ENCODE data around the gene GPC4. TPM values are rescaled to one million over a fixed set of nuclear protein-coding genes. Genes with fewer than 3 reads are reported as not detected.

Gene GPC4
- 49.1 TPM for total RNA-seq

DNA sequence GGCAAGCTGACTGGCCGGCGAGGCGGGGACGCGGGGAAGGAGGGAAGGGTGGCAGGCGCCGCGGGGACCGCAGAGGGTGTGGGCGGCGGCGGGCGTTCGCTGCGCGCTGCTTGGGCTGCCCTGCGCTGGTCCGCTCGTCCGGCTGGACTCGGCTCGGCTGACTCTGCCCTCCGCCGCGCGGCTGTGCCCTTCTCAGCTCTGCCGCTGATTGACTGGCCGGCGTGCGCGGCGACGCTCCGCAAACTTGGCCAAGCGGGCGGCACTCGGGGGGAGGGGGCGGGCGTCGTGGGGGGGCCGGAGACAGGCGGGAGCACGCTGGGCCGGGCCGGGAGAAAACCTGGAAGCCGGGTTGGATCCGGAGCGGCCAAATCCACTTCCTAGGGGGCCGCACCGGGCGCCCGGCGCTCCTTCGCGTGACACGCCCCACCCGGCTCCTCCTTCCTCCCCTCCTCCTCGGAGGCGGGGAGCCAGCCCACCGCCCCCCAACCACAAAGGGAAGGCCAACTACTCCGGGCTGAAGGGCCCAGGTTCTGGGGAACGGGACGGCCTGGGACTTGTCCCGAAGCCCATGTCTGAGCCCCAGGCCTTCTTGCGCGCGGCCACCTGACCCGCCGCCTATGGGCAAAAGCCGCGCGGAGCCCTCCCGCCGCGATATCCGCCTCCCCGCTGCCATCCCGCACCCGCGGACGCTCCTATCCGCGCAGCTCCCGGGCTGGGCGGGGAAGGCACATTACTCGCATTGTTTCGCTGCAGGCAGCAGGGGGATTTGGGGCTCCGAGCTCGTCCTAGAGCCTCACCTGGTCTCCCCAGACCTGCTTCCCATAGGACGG is at the start of gene GPC4:
Gene GPC4 (minus strand): TSS at position 214 of the 830 bp plus-strand sequence. CDS start 524 bp downstream, outside the sequence.
- peak within 1 kb of the TSS; percentile 80 for H3K27ac ChIP-seq (ENCODE audit: low read depth, low read length)
- no peaks in the 10 kb centered on the region for H3K36me3 ChIP-seq (ENCODE audit: control insufficient read depth in 3 of 3, insufficient read depth in 3 of 3, low read length in 3 of 3)
- no peaks in the 10 kb centered on the region for H3K9me3 ChIP-seq (ENCODE audit: control insufficient read depth in 3 of 3, low read length in 3 of 3)
- H3K27me3 ChIP-seq (ENCODE audit: control insufficient read depth in 3 of 3, insufficient read depth in 3 of 3, low read length in 3 of 3) = peaks cover 0 to 2% (median 0%) of the 10 kb centered on the region in 3 donors
- H3K9ac ChIP-seq (ENCODE audit: low read depth in 1 of 3, low read length in 3 of 3) = peak within 1 kb of the TSS; percentile 74 to 83 (median 77)
- H3K4me3 ChIP-seq (ENCODE audit: low read length in 3 of 3) = peak within 1 kb of the TSS; percentile 73 to 80 (median 75)
- peaks cover 7 to 14% (median 8%) of the 10 kb centered on the region in 3 donors for H3K4me1 ChIP-seq (ENCODE audit: control insufficient read depth in 3 of 3, insufficient read depth in 3 of 3, low read length in 3 of 3)

GRCh38 chrX:133461231-133461630 is 45.9 kb upstream of the GPC4 start:
- Histone ChIP-seq H3K4me1 (ENCODE audit: control insufficient read depth in 3 of 3, insufficient read depth in 3 of 3, low read length in 3 of 3) (no peaks in the 10 kb centered on the region), H3K4me3 (ENCODE audit: low read length in 3 of 3) (no peak overlapping the region), H3K9ac (ENCODE audit: low read depth in 1 of 3, low read length in 3 of 3) (no peak overlapping the region), H3K27me3 (ENCODE audit: control insufficient read depth in 3 of 3, insufficient read depth in 3 of 3, low read length in 3 of 3) (no peaks in the 10 kb centered on the region), H3K27ac (ENCODE audit: low read depth, low read length) (no peak overlapping the region), H3K36me3 (ENCODE audit: control insufficient read depth in 3 of 3, insufficient read depth in 3 of 3, low read length in 3 of 3) (no peaks in the 10 kb centered on the region), H3K9me3 (ENCODE audit: control insufficient read depth in 3 of 3, low read length in 3 of 3) (no peaks in the 10 kb centered on the region)

DNA sequence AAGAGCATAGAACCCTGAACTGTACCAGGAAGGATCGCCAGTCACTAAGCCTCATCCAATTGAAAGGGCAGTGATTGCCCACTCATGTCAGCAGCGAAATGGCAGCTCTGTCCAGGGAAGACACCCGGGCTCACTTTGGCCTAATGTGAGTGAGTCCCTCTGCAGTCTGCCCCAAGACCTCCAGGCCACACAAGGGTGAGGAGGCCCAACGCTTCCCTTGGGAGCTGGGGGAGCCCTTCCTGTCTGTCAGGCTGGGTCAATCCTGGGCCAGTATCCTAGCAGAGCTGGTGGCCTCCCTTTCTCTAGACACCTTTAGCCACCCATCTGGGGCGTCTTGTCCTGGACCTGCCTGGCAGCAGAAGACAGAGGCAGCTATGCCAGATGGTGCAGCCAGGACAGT is 39.6 kb upstream of the GPC4 start:
- H3K4me1 ChIP-seq (ENCODE audit: control insufficient read depth in 3 of 3, insufficient read depth in 3 of 3, low read length in 3 of 3) = no peaks in the 10 kb centered on the region
- no peak overlapping the region for H3K27ac ChIP-seq (ENCODE audit: low read depth, low read length)
- no peaks in the 10 kb centered on the region for H3K36me3 ChIP-seq (ENCODE audit: control insufficient read depth in 3 of 3, insufficient read depth in 3 of 3, low read length in 3 of 3)
- no peaks in the 10 kb centered on the region for H3K9me3 ChIP-seq (ENCODE audit: control insufficient read depth in 3 of 3, low read length in 3 of 3)
- H3K9ac ChIP-seq (ENCODE audit: low read depth in 1 of 3, low read length in 3 of 3) = no peak overlapping the region
- no peak overlapping the region for H3K4me3 ChIP-seq (ENCODE audit: low read length in 3 of 3)
- H3K27me3 ChIP-seq (ENCODE audit: control insufficient read depth in 3 of 3, insufficient read depth in 3 of 3, low read length in 3 of 3) = no peaks in the 10 kb centered on the region

DNA sequence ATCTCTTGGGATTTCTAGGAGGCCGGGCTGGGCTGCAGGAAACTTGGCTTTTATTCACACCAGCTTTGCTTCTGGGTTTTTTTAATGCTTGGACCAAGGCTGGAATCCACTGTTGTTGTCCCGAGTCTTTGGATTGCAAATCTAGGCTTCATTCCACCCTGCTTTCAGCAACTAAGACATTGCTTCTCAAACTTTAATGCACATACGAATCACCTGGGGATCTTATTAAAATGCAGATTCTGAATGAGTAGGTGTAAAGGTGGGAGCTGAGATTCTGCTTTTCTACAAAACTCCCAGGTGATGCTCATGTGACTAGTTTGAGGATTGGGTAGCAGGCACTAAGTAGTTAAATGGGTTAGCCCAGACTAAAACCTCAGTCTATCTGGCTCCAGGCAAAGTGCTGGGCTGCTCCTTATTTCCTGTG is 39.2 kb upstream of the GPC4 start:
- Histone ChIP-seq H3K9ac (ENCODE audit: low read depth in 1 of 3, low read length in 3 of 3) (no peak overlapping the region), H3K4me3 (ENCODE audit: low read length in 3 of 3) (no peak overlapping the region), H3K9me3 (ENCODE audit: control insufficient read depth in 3 of 3, low read length in 3 of 3) (no peaks in the 10 kb centered on the region), H3K36me3 (ENCODE audit: control insufficient read depth in 3 of 3, insufficient read depth in 3 of 3, low read length in 3 of 3) (no peaks in the 10 kb centered on the region), H3K27me3 (ENCODE audit: control insufficient read depth in 3 of 3, insufficient read depth in 3 of 3, low read length in 3 of 3) (no peaks in the 10 kb centered on the region), H3K27ac (ENCODE audit: low read depth, low read length) (no peak overlapping the region), H3K4me1 (ENCODE audit: control insufficient read depth in 3 of 3, insufficient read depth in 3 of 3, low read length in 3 of 3) (no peaks in the 10 kb centered on the region)

DNA sequence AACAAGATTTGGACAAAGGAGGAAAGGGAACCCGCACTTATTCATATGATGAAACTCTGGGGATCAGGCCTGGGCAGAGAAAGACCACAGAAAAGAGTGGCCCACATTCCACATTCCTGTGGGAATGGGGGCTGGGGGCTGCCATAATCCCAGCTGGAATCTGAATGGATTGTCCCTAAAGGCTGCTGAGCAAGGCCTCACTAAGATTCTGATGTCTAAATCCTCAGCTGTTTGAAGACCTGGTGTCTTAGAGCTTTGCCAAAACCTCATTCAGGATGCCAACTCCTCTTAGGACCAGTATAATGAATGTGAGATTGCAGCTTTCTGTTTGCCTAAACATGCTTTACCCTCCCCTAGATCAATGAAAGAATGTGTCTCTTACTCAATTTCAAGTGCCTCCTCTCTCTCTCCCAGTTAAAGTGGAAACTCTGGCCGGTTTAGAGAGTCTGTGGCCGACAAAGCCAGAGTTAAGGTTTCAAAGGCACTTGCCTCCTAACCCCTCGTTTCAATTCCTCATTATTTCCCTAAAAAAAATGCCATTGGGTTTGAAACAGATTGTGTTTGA is 33.3 kb upstream of the GPC4 start:
- Histone ChIP-seq H3K4me3 (ENCODE audit: low read length in 3 of 3) (no peak overlapping the region), H3K9ac (ENCODE audit: low read depth in 1 of 3, low read length in 3 of 3) (no peak overlapping the region), H3K9me3 (ENCODE audit: control insufficient read depth in 3 of 3, low read length in 3 of 3) (no peaks in the 10 kb centered on the region), H3K27me3 (ENCODE audit: control insufficient read depth in 3 of 3, insufficient read depth in 3 of 3, low read length in 3 of 3) (no peaks in the 10 kb centered on the region), H3K27ac (ENCODE audit: low read depth, low read length) (no peak overlapping the region), H3K36me3 (ENCODE audit: control insufficient read depth in 3 of 3, insufficient read depth in 3 of 3, low read length in 3 of 3) (no peaks in the 10 kb centered on the region), H3K4me1 (ENCODE audit: control insufficient read depth in 3 of 3, insufficient read depth in 3 of 3, low read length in 3 of 3) (peaks cover 0 to 6% (median 0%) of the 10 kb centered on the region in 3 donors)

GRCh38 chrX:133444952-133445831 is 29.9 kb upstream of the GPC4 start:
- peaks cover 0 to 6% (median 0%) of the 10 kb centered on the region in 3 donors for H3K4me1 ChIP-seq (ENCODE audit: control insufficient read depth in 3 of 3, insufficient read depth in 3 of 3, low read length in 3 of 3)
- H3K9me3 ChIP-seq (ENCODE audit: control insufficient read depth in 3 of 3, low read length in 3 of 3) = no peaks in the 10 kb centered on the region
- no peaks in the 10 kb centered on the region for H3K36me3 ChIP-seq (ENCODE audit: control insufficient read depth in 3 of 3, insufficient read depth in 3 of 3, low read length in 3 of 3)
- no peak overlapping the region for H3K27ac ChIP-seq (ENCODE audit: low read depth, low read length)
- H3K27me3 ChIP-seq (ENCODE audit: control insufficient read depth in 3 of 3, insufficient read depth in 3 of 3, low read length in 3 of 3) = peaks cover 0 to 6% (median 0%) of the 10 kb centered on the region in 3 donors
- H3K4me3 ChIP-seq (ENCODE audit: low read length in 3 of 3) = peak overlapping the region; percentile 54 to 64 (median 55)
- H3K9ac ChIP-seq (ENCODE audit: low read depth in 1 of 3, low read length in 3 of 3) = peak overlapping the region in 2 of 3 donors; percentile 57 to 70

DNA sequence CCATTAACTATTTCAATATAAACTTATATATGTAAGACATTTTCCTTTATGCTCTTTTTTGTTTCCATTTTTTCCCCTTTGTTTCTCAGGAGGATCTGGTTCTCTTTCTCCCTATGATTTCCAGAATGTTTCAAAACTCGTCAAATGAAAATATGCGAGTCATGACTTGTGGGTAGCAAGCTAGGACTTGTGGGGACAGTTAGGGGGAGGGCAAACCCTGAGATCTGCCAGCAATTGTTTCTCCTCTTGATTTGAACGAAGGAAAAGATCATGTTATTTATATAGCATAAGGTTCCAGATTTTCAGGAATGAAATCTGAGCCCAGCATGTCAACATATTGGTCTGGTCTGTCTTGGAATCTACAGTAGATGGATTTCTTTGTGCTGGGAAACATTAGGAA is 28.9 kb upstream of the GPC4 start:
- no peak overlapping the region for H3K27ac ChIP-seq (ENCODE audit: low read depth, low read length)
- no peak overlapping the region for H3K4me3 ChIP-seq (ENCODE audit: low read length in 3 of 3)
- H3K9me3 ChIP-seq (ENCODE audit: control insufficient read depth in 3 of 3, low read length in 3 of 3) = no peaks in the 10 kb centered on the region
- no peak overlapping the region for H3K9ac ChIP-seq (ENCODE audit: low read depth in 1 of 3, low read length in 3 of 3)
- H3K4me1 ChIP-seq (ENCODE audit: control insufficient read depth in 3 of 3, insufficient read depth in 3 of 3, low read length in 3 of 3) = peaks cover 0 to 6% (median 0%) of the 10 kb centered on the region in 3 donors
- peaks cover 0 to 6% (median 0%) of the 10 kb centered on the region in 3 donors for H3K27me3 ChIP-seq (ENCODE audit: control insufficient read depth in 3 of 3, insufficient read depth in 3 of 3, low read length in 3 of 3)
- H3K36me3 ChIP-seq (ENCODE audit: control insufficient read depth in 3 of 3, insufficient read depth in 3 of 3, low read length in 3 of 3) = no peaks in the 10 kb centered on the region

DNA sequence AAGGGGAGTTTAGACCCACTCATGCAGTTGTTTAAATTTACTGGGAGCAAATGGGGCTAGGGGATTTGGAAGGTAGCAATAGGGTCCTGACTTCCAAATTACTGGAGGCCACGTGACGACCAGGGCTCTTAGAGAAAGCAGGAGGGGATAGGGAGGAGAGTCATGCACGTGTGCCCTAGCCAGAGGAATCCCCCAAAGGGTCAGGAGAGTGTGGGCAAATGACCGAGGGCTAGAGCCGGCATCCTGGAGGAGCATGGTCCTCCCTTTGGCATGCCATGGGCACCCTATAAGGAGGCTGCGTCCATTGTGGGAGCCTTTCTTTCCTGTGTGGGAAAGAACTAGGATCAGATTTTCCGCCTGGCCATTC is 25.5 kb upstream of the GPC4 start:
- no peaks in the 10 kb centered on the region for H3K36me3 ChIP-seq (ENCODE audit: control insufficient read depth in 3 of 3, insufficient read depth in 3 of 3, low read length in 3 of 3)
- no peaks in the 10 kb centered on the region for H3K9me3 ChIP-seq (ENCODE audit: control insufficient read depth in 3 of 3, low read length in 3 of 3)
- H3K4me1 ChIP-seq (ENCODE audit: control insufficient read depth in 3 of 3, insufficient read depth in 3 of 3, low read length in 3 of 3) = peaks cover 0 to 6% (median 0%) of the 10 kb centered on the region in 3 donors
- no peak overlapping the region for H3K9ac ChIP-seq (ENCODE audit: low read depth in 1 of 3, low read length in 3 of 3)
- H3K27ac ChIP-seq (ENCODE audit: low read depth, low read length) = no peak overlapping the region
- H3K27me3 ChIP-seq (ENCODE audit: control insufficient read depth in 3 of 3, insufficient read depth in 3 of 3, low read length in 3 of 3) = peaks cover 0 to 6% (median 0%) of the 10 kb centered on the region in 3 donors
- H3K4me3 ChIP-seq (ENCODE audit: low read length in 3 of 3) = no peak overlapping the region

- Histone ChIP-seq H3K4me1 (ENCODE audit: control insufficient read depth in 3 of 3, insufficient read depth in 3 of 3, low read length in 3 of 3) (peaks cover 0 to 2% (median 0%) of the 10 kb centered on the region in 3 donors), H3K36me3 (ENCODE audit: control insufficient read depth in 3 of 3, insufficient read depth in 3 of 3, low read length in 3 of 3) (no peaks in the 10 kb centered on the region), H3K27ac (ENCODE audit: low read depth, low read length) (no peak overlapping the region), H3K4me3 (ENCODE audit: low read length in 3 of 3) (no peak overlapping the region), H3K9ac (ENCODE audit: low read depth in 1 of 3, low read length in 3 of 3) (no peak overlapping the region), H3K27me3 (ENCODE audit: control insufficient read depth in 3 of 3, insufficient read depth in 3 of 3, low read length in 3 of 3) (peaks cover 0 to 6% (median 0%) of the 10 kb centered on the region in 3 donors), H3K9me3 (ENCODE audit: control insufficient read depth in 3 of 3, low read length in 3 of 3) (no peaks in the 10 kb centered on the region)
Measured at GRCh38 chrX:133440081-133440796, 24.9 kb upstream of the GPC4 start.

All from skeletal muscle tissue (tissue), 4 donors.